CD4-positive, alpha-beta T cell (primary cell): ENCODE data around the gene DGKI. TPM values are rescaled to one million over a fixed set of nuclear protein-coding genes. Genes with fewer than 3 reads are reported as not detected.

Experiments
- ATAC-seq: fragments of 200-7000 bp; cut with Tn5 transposase; one replicate; pipeline ENCODE4 v1.10.0; 2022; ENCODE audit warnings: mild to moderate bottlenecking; ENCODE audit not compliant: poor library complexity
- CTCF ChIA-PET: fragments of 350-600 bp; sonication (Branson Sonifier 250); formaldehyde crosslinking; loops from one replicate; lab custom pipeline; 2021; ENCODE audit warnings: antibody characterized with exemption, inconsistent platforms; lab: Charles Lee
- POLR2A ChIA-PET: fragments of 350-600 bp; sonication (Branson Sonifier 250); formaldehyde crosslinking; loops from one replicate; lab custom pipeline; 2021; ENCODE audit warnings: antibody characterized with exemption, inconsistent platforms; lab: Charles Lee
- DNase-seq, 14 experiments: peaks; one replicate each; pipeline ENCODE4 v3.0.0-alpha.2; 2013 to 2020; ENCODE audit warnings: mixed read lengths in 2 of 14
- H3K27ac ChIP-seq, 2 donors: one replicate each; pipeline versions ENCODE4 v1.5.1 to v1.7.0; 2013; ENCODE audit warnings: low read length in 2 of 2, low read depth in 1 of 2, mild to moderate bottlenecking in 1 of 2
- H3K27me3 ChIP-seq, 2 experiments: 1 replicate in 1 of 2; 2 replicates in 1 of 2; pipeline versions ENCODE4 v1.6.1 to v1.7.0; 2013; ENCODE audit warnings: low read length in 2 of 2, control low read depth in 1 of 2, mild to moderate bottlenecking in 1 of 2, moderate library complexity in 1 of 2; ENCODE audit not compliant: insufficient read depth in 2 of 2, control insufficient read depth in 1 of 2
- H3K36me3 ChIP-seq: one replicate; pipeline ENCODE4 v1.6.1; 2013; ENCODE audit warnings: low read length, control low read depth; ENCODE audit not compliant: insufficient read depth
- H3K4me1 ChIP-seq: one replicate; pipeline ENCODE4 v1.6.1; 2013; ENCODE audit warnings: low read length, control low read depth; ENCODE audit not compliant: insufficient read depth
- H3K4me3 ChIP-seq: one replicate; pipeline ENCODE4 v1.5.1; 2013; ENCODE audit warnings: mild to moderate bottlenecking, low read length, moderate library complexity
- H3K9me3 ChIP-seq, 2 experiments: 1 replicate in 1 of 2; 2 replicates in 1 of 2; pipeline versions ENCODE4 v1.6.1 to v1.7.0; 2013; ENCODE audit warnings: low read length in 2 of 2, mild to moderate bottlenecking in 2 of 2, control low read depth in 1 of 2, moderate library complexity in 1 of 2; ENCODE audit not compliant: control insufficient read depth in 1 of 2, insufficient read depth in 1 of 2
- H3K27ac Mint-ChIP-seq: one replicate; pipeline ENCODE4 v1.8.0; 2020; ENCODE audit warnings: mixed read lengths
- H3K27me3 Mint-ChIP-seq: one replicate; pipeline ENCODE4 v1.8.0; 2021; ENCODE audit warnings: mixed read lengths
- H3K36me3 Mint-ChIP-seq: one replicate; pipeline ENCODE4 v1.8.0; 2021; ENCODE audit warnings: low read depth, mixed read lengths
- H3K4me1 Mint-ChIP-seq: one replicate; pipeline ENCODE4 v1.8.0; 2021; ENCODE audit warnings: low read depth, mixed read lengths
- H3K4me3 Mint-ChIP-seq: one replicate; pipeline ENCODE4 v1.8.0; 2020; ENCODE audit warnings: mild to moderate bottlenecking, mixed read lengths
- H3K9me3 Mint-ChIP-seq: one replicate; pipeline ENCODE4 v1.8.0; 2020; ENCODE audit warnings: mixed read lengths
- intact Hi-C, 2 experiments: fragments of 100-400 bp; cut with DNase I in 1 of 2; cut with micrococcal nuclease in 1 of 2; formaldehyde crosslinking; loops; one replicate each; pipeline versions ENCODE4 v1.15.1 to v1.9.0; 2023 to 2025; cut with DNase I, micrococcal nuclease
- total RNA-seq, 174 experiments: library from RNA in 2 of 174; stranded (reverse) in 2 of 174; gene quantifications; one replicate each; pipeline ENCODE4 v1.2.3 and lab custom pipeline; 2021 to 2026
- TF ChIP-seq, protein P1 (sequence below): fragments of 200-600 bp; IDR thresholded peaks from one replicate; pipeline ENCODE4 v1.8.0; 2022; ENCODE audit warnings: antibody characterized with exemption, mild to moderate bottlenecking

The DGKI gene
- total RNA-seq, 2 experiments from 2014 or later = not detected

DNA sequence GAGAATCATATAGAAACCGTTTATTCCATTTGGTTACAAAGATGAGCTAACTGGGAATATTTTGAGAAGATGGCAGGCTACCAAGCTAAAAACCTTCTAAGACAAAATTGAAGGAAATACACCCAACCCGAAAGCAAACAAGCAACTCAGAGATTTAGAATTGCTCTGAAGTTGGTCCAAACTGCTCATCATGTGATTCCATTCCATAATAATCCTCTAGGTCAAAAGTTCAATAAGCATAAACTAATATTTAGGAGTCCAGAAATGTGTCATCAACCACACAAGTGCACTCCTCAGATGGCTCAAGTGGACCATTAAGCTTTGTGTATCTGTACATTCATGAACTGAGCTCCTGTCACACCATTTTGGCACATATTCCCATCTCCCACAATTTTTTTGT lies 28.7 kb downstream of the DGKI start:
- DNase-seq (no peak), ATAC-seq (no peak)
- H3K4me1 Mint-ChIP-seq = no peaks in the 10 kb centered on the region
- intact Hi-C loops = no loop called here
- Histone ChIP-seq H3K4me1 (no peaks in the 10 kb centered on the region), H3K9me3 (no peaks in the 10 kb centered on the region), H3K27ac (no peak overlapping the region), H3K27me3 (peaks cover 0 to 9% of the 10 kb centered on the region in 2 experiments), H3K36me3 (no peaks in the 10 kb centered on the region), H3K4me3 (no peak overlapping the region)
- CTCF ChIA-PET = no interaction called here
- no peaks in the 10 kb centered on the region for H3K36me3 Mint-ChIP-seq
- POLR2A ChIA-PET = no interaction called here
- H3K4me3 Mint-ChIP-seq = no peak overlapping the region
- no peak overlapping the region for H3K27ac Mint-ChIP-seq
- TF ChIP-seq, protein P1, sequence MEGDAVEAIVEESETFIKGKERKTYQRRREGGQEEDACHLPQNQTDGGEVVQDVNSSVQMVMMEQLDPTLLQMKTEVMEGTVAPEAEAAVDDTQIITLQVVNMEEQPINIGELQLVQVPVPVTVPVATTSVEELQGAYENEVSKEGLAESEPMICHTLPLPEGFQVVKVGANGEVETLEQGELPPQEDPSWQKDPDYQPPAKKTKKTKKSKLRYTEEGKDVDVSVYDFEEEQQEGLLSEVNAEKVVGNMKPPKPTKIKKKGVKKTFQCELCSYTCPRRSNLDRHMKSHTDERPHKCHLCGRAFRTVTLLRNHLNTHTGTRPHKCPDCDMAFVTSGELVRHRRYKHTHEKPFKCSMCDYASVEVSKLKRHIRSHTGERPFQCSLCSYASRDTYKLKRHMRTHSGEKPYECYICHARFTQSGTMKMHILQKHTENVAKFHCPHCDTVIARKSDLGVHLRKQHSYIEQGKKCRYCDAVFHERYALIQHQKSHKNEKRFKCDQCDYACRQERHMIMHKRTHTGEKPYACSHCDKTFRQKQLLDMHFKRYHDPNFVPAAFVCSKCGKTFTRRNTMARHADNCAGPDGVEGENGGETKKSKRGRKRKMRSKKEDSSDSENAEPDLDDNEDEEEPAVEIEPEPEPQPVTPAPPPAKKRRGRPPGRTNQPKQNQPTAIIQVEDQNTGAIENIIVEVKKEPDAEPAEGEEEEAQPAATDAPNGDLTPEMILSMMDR = no peak
- H3K27me3 Mint-ChIP-seq = peaks cover 36% of the 10 kb centered on the region
- no peaks in the 10 kb centered on the region for H3K9me3 Mint-ChIP-seq

DNA sequence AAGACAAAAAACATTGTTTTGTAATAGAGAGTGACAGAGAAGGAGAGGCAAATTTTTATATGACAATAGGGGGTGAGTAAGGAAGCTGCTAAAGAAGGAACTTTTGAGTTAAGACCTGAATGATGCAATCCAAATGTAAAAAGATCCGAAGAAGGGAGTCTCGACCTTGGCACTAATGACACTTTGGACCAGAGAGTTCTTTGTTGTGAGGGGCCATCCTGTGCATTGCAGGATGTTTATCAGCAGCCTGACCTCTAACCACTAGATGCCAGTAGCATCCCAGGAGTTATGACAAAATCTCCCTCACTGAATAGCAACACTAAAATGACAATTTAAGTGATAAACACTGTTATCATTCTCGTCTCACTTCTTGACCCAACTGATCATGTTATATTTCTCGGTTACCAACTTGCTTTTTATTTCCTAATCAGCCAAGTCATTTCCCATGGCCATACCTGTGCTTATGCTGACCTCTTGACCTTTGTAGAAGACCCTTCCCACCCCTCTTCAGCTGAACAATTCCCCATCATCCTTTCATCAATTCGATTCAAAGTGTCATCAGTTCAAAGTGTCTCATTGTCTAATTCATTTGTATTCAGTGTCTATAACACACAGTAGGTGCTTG lies 30.0 kb downstream of the DGKI start:
- H3K27me3 Mint-ChIP-seq = peaks cover 36% of the 10 kb centered on the region
- H3K27ac ChIP-seq = no peak overlapping the region
- H3K4me1 Mint-ChIP-seq = no peaks in the 10 kb centered on the region
- no peaks in the 10 kb centered on the region for H3K9me3 Mint-ChIP-seq
- H3K27ac Mint-ChIP-seq = no peak overlapping the region
- H3K4me3 Mint-ChIP-seq = no peak overlapping the region
- no peak for DNase-seq
- ATAC-seq = no peak
- ChIA-PET POLR2A (no interaction called here), CTCF (no interaction called here)
- no peaks in the 10 kb centered on the region for H3K9me3 ChIP-seq
- no peaks in the 10 kb centered on the region for H3K4me1 ChIP-seq
- H3K27me3 ChIP-seq = peaks cover 0 to 9% of the 10 kb centered on the region in 2 experiments
- no peak overlapping the region for H3K4me3 ChIP-seq
- TF ChIP-seq, protein P1 = no peak
- H3K36me3 Mint-ChIP-seq = no peaks in the 10 kb centered on the region
- intact Hi-C loops = no loop called here
- H3K36me3 ChIP-seq = no peaks in the 10 kb centered on the region

DNA sequence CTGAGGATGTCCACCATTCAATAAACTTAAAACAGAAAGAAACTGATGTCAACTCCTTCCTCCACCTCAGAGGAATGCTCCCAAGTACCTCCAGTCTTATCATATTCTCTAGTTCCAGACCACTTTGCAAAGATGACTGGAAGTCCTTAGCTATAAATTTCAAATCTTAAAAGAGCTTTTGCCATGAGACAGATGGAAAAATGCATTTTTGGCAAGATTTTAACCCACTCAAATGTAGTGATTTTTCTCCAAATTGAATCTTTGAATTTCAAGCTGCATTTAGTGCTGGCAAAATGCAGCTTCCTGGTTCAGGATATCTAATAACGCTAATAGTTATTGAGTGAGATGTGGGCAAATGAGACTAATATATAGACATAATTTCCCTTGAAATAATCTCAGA lies 33.2 kb downstream of the DGKI start:
- TF ChIP-seq, protein P1 = no peak
- peaks cover 0 to 3% of the 10 kb centered on the region in 2 experiments for H3K27me3 ChIP-seq
- Mint-ChIP-seq H3K27ac (no peak overlapping the region), H3K36me3 (no peaks in the 10 kb centered on the region), H3K27me3 (peaks cover 28% of the 10 kb centered on the region), H3K9me3 (no peaks in the 10 kb centered on the region), H3K4me1 (no peaks in the 10 kb centered on the region), H3K4me3 (no peak overlapping the region)
- ATAC-seq = no peak
- H3K9me3 ChIP-seq = no peaks in the 10 kb centered on the region
- ChIA-PET POLR2A (no interaction called here), CTCF (no interaction called here)
- DNase-seq = no peak
- H3K36me3 ChIP-seq = no peaks in the 10 kb centered on the region
- intact Hi-C loops = no loop called here
- H3K4me1 ChIP-seq = no peaks in the 10 kb centered on the region
- no peak overlapping the region for H3K27ac ChIP-seq
- H3K4me3 ChIP-seq = no peak overlapping the region
